NB4 (cell line): ENCODE measurements around the gene FGF12.
A peak's percentile ranks its signal among the peaks of the same experiment; 100 is the strongest.

Source experiments
- DNase-seq: peaks from one replicate; pipeline ENCODE4 v3.0.0; 2010; ENCODE audit warnings: low read depth
- H3K4me3 ChIP-seq: one replicate; pipeline ENCODE4 v1.5.1; 2011; ENCODE audit warnings: mild to moderate bottlenecking, low read depth, low read length, moderate library complexity
- MYC ChIP-seq: IDR thresholded peaks from 2 replicates; pipeline ENCODE4 v1.6.1; 2011; ENCODE audit warnings: low read depth, low read length
- POLR2A ChIP-seq: IDR thresholded peaks from 2 replicates; pipeline ENCODE4 v1.6.1; 2011; ENCODE audit warnings: mild to moderate bottlenecking; ENCODE audit not compliant: insufficient read length; ENCODE audit errors: extremely low read depth
- TF ChIP-seq, protein P1 (sequence below): IDR thresholded peaks from one replicate; pipeline ENCODE4 v1.5.1; 2012; ENCODE audit warnings: low read depth, low read length
- TF ChIP-seq, protein P2 (sequence below): IDR thresholded peaks from 2 replicates; pipeline ENCODE4 v1.6.1; 2011; ENCODE audit warnings: low read depth, low read length

The FGF12 gene

DNA sequence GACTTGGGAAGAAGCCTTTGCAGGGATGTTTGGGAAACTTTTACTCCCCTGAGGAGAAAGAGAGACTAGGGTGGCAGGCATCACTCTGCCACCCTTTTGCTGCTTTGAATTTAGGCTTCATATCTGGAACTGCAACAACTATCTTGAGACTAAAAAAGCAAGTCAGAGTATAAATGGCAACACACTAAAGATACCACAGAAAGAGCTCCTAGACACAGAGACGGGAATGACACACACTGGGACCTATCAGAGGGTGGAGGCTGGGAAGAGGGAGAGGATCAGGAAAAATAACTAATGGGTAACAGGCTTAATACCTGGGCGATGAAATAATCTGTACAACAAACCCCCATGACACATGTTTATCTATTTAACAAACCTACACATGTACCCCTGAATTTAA is 237.8 kb downstream of the FGF12 start:
- DNase-seq = no peak
- H3K4me3 ChIP-seq = no peak overlapping the region
- TF ChIP-seq, protein P1, sequence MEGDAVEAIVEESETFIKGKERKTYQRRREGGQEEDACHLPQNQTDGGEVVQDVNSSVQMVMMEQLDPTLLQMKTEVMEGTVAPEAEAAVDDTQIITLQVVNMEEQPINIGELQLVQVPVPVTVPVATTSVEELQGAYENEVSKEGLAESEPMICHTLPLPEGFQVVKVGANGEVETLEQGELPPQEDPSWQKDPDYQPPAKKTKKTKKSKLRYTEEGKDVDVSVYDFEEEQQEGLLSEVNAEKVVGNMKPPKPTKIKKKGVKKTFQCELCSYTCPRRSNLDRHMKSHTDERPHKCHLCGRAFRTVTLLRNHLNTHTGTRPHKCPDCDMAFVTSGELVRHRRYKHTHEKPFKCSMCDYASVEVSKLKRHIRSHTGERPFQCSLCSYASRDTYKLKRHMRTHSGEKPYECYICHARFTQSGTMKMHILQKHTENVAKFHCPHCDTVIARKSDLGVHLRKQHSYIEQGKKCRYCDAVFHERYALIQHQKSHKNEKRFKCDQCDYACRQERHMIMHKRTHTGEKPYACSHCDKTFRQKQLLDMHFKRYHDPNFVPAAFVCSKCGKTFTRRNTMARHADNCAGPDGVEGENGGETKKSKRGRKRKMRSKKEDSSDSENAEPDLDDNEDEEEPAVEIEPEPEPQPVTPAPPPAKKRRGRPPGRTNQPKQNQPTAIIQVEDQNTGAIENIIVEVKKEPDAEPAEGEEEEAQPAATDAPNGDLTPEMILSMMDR = no peak
- no peak for TF ChIP-seq MYC
- TF ChIP-seq, protein P2, sequence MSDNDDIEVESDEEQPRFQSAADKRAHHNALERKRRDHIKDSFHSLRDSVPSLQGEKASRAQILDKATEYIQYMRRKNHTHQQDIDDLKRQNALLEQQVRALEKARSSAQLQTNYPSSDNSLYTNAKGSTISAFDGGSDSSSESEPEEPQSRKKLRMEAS = no peak
- TF ChIP-seq POLR2A = no peak

DNA sequence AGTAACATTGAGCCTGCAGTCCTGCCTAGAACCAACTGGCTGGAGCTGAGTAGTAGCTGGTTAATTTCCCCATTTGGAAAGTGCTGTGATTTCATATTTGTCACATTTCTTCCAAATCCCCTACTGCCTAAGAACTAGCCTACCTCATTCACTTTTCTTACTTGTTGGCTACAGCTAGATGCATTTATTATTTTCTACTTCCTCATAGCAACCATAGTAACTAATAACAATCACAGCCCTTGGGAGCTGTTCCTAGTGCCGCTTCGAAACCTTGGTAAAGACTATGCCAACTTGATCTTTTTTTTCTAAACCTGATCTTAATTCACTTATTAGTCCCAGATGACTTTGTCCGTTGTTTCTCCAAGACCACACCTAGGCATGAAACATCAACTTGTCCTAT is 240.3 kb downstream of the FGF12 start:
- DNase-seq = no peak
- TF ChIP-seq MYC = no peak
- TF ChIP-seq, protein P2 = no peak
- no peak for TF ChIP-seq POLR2A
- TF ChIP-seq, protein P1 = no peak
- H3K4me3 ChIP-seq = no peak overlapping the region

- TF ChIP-seq, protein P2 = no peak
- no peak for DNase-seq
- no peak overlapping the region for H3K4me3 ChIP-seq
Observed at GRCh38 chr3:192482809-192483208, 244.5 kb downstream of the FGF12 start.

GRCh38 chr3:192482391-192482790 is 244.9 kb downstream of the FGF12 start:
- no peak overlapping the region for H3K4me3 ChIP-seq
- TF ChIP-seq, protein P1 = no peak
- TF ChIP-seq MYC (no peak), POLR2A (no peak)
- TF ChIP-seq, protein P2 = no peak
- no peak for DNase-seq

GRCh38 chr3:192481638-192482037 is 245.7 kb downstream of the FGF12 start:
- DNase-seq = peak; percentile 14
- TF ChIP-seq, protein P1 = no peak
- H3K4me3 ChIP-seq = no peak overlapping the region

DNA sequence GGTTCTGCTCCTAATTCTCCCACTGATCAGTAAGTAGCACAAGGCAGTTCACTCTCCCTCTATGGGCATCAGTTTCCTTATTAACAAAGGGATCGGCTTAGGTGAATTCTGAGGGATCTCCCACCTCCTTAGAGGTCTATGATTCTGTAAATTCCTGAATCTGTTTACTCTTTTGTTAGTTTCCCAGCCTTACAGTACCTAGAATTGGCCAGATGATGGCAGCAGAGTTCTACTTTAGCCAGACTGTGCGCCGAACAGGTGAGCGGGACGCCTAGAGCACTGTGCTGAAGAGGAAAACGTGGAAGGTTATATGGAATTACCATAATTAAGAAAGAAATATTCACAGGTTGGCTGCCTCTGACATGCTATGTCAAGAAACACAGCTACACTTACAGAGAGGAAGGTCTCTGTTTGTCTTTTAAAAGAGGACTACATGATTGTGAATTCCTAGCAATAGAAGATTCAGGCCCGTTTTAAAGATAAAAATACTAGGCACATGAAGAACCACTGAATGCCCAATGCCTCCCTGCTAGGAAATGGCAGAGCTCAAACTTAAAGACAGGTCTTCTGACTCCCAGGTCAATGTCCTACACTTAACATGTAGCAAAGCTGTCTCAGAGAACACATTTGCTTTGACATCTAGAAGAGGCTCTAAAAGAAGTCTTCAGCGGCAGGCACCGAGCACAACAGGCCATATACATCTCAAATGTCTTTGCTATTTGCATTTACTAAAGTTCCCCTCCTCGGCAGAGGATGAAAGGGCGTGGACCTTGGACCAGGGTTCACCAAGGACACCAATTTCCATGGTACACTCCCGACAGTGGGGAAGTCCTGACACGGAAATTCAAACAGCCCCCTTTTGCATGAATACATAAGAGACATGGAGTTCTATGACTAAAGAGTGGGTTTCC is 259.9 kb downstream of the FGF12 start:
- H3K4me3 ChIP-seq = no peak overlapping the region
- TF ChIP-seq, protein P2 = no peak
- TF ChIP-seq, protein P1 = peak; percentile 67
- TF ChIP-seq POLR2A (no peak), MYC (no peak)
- DNase-seq = peak; percentile 46
